ENCODE data around the gene TMEM108. TPM values are rescaled to one million over a fixed set of nuclear protein-coding genes. Genes with fewer than 3 reads are reported as not detected.

TMEM108 gene
- total and polyA plus RNA-seq, 2 experiments from 2014 or later = 7.4 to 15.3 TPM

- TF ChIP-seq ZNF462 (CRISPR knock-in tag; IDR thresholded peaks at IDR 0.05) (no peak), ETS1 (IDR thresholded peaks at IDR 0.05) (no peak)
These were observed 92.0 kb downstream of the TMEM108 start (continued) for GRCh38 chr3:133130168-133130567.

GRCh38 chr3:133135306-133135705 lies 97.1 kb downstream of the TMEM108 start:
- peaks cover 37% of the 10 kb centered on the region for H3K4me1 Mint-ChIP-seq
- H3K4me2 ChIP-seq = no peak overlapping the region
- no peak for TF ChIP-seq ZNF114 (CRISPR knock-in tag; IDR thresholded peaks at IDR 0.05)
- no peak for TF ChIP-seq EZH2phosphoT487 (IDR thresholded peaks at IDR 0.05; ENCODE audit: unreplicated experiment)
- TF ChIP-seq CREB1 (CRISPR knock-in tag; IDR thresholded peaks at IDR 0.05; ENCODE audit: low read depth) = no peak
- no peak for TF ChIP-seq REST (IDR thresholded peaks at IDR 0.05; ENCODE audit: unreplicated experiment)
- TF ChIP-seq ETS1 (IDR thresholded peaks at IDR 0.05) = no peak
- no peak for TF ChIP-seq EZH2 (IDR thresholded peaks at IDR 0.05; ENCODE audit: low read depth, unreplicated experiment)
- no peak for TF ChIP-seq CTCF (conservative IDR thresholded peaks at IDR 0.05; ENCODE audit: low read depth in 2 of 2)

More at GRCh38 chr3:133135306-133135705, 97.1 kb downstream of the TMEM108 start:
- H3K9me2 ChIP-seq (ENCODE audit: insufficient read depth) = peaks cover 8% of the 10 kb centered on the region
- no peak overlapping the region for H3K4me3 ChIP-seq
- no peaks in the 10 kb centered on the region for H3K36me3 ChIP-seq (ENCODE audit: insufficient read depth)
- no peak overlapping the region for H2AFZ ChIP-seq
- no peak for DNase-seq (ENCODE audit: low spot score)
- H3K9me3 Mint-ChIP-seq = no peaks in the 10 kb centered on the region; the same call in 2 of the 3 replicates
- peaks cover 34% of the 10 kb centered on the region for H3K4me1 ChIP-seq (ENCODE audit: insufficient read depth)
- peaks cover 11% of the 10 kb centered on the region; the same call in 1 of the 2 replicates for H3K79me2 ChIP-seq (replicated peaks; ENCODE audit: insufficient read depth)
- ATAC-seq = peak; percentile 38; the same call in 2 of the 3 replicates
- no peaks in the 10 kb centered on the region for H3K36me3 Mint-ChIP-seq (ENCODE audit: low read depth)
- 0 out of 2 replicates have a peak, but pooled peaks cover 4% of the 10 kb centered on the region for H4K20me1 ChIP-seq (replicated peaks; ENCODE audit: insufficient read depth)
- no peak overlapping the region for H3K27ac ChIP-seq (ENCODE audit: low read depth)
- no peaks in the 10 kb centered on the region for H3K27me3 ChIP-seq (ENCODE audit: insufficient read depth)
- no peaks in the 10 kb centered on the region for H3F3A ChIP-seq (replicated peaks; ENCODE audit: low read depth)
- no peaks in the 10 kb centered on the region for H3K27me3 Mint-ChIP-seq (ENCODE audit: insufficient read depth, low read depth, poor library complexity)
- H3K27ac Mint-ChIP-seq = peak overlapping the region; percentile 33; the same call in 1 of the 2 replicates
- H3K4me3 Mint-ChIP-seq = no peak overlapping the region
